Measurements from ENCODE around the gene CFAP53.
"Not testable (repeated sequence)": the region's sequence is repeated elsewhere in the genome, so short reads cannot be mapped to it uniquely, and the experiment has no call there.

Gene CFAP53

DNA sequence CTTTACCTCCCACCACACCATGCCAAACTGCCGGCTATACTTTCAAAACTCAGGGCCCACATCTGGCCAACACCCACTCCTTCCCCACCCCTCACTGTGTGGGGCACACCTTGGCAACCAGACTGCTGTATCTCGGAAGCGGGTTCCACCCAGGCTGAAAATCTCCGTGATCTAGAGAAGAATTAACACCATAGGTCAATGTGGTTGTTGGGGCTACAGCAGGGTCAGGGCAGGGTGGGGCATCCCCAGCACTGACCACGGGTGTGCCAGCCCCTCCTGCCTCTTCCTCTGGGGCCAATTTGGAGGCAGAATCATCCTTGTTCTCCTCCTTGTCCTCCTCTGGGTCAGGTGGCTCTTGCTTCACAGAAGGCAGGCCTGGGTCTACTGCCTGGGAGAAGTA lies 6.3 kb upstream of the CFAP53 start:
- no peak for DNase-seq (ENCODE audit: low spot score)

DNA sequence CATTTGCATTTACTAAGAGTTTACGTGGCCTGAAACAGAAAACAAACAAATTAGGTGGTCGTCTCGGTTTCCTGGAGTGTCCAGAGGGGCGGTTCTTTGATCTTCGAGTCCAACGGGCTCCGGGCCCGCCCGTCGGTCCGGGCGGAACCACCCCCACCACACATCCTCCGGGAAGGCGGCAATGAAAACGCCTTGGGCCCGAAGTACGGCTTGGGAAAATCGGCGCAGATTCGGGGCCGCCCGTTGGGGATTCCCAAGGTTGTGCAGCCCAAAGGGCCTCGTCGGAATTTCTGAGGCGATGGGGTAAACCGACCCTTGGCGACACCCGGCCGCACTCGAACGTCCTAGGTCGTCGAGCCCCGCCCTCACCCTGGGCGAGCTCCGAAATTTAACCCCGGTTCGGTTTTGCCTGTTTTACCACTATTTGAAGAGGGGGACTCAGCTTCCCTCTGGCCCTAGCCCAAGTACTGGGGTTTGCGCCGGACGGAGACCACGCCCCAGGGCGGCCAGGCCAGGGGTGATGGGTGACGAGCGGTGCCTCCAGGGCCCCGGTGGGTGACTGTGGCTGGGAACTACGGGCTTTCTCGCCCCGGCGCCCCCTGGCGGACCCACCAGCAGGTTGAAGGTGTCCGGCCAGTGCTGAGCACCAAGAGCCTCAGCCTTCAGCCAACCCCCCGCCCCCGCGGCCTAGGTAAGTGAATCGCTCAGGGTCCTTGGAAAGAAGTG lies 1.9 kb upstream of the CFAP53 start:
- no peak for DNase-seq (ENCODE audit: low spot score)

GRCh38 chr18:50262977-50263376 lies 3.3 kb downstream of the CFAP53 start:
- no peak for DNase-seq (ENCODE audit: low spot score)

DNA sequence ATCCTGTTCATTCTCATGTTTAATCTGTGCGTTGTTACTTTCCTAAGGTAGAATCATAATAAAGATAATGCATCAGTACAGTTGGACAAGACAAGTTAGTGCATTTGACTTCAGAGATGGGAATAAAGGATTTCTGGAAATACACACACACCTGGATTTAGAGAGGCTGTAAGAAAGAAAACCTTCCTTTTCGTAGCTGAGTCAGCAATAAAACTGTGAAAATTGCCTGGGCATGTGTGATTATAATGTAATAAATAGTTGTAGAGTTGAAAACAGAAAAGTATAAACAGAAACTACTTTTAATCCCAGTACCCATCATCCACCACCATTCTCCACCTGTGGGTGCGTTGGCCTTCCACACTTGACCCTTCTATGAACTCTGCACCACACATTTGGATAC lies 15.4 kb downstream of the CFAP53 start:
- no peak for DNase-seq (ENCODE audit: low spot score)

DNA sequence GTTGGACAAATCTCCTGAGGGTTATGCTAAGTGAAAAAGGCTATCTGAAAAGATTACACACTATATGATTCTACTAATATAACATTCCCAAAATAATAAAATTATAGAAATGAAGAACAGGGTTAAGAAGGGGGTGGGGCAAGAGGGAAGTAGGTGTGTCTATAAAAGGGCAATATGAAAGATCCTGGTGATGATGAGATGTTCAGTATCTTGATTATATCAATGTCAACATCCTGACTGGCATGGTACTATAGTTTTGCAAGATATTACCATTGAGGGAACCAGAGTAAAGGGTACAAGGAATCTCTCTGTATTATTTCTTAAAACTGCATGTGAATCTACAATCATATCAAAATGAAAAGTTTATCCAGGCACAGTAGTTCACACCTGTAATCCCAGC lies 16.7 kb downstream of the CFAP53 start:
- DNase-seq (ENCODE audit: low spot score) = no peak

DNA sequence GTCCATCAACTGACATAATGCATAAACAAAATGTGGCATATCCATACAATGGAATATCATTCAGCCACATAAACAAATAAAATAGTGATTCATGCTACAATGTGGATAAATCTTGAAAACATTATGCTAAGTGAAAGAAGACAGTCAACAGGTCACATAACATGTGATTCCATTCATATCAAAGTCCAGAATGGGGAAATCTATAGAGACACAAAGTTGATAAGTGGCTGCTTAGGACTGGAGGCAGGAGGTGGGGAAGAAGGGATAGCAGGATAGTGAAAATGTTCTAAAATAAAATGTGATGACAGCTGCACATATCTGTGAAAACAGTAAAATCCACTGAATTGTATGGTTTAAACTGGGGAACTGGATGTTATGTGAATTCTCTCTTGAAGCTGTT lies 18.7 kb downstream of the CFAP53 start:
- DNase-seq (ENCODE audit: low spot score) = no peak

- not testable (repeated sequence) for DNase-seq (ENCODE audit: low spot score)
These were observed 24.5 kb downstream of the CFAP53 start for GRCh38 chr18:50241768-50242167.

DNA sequence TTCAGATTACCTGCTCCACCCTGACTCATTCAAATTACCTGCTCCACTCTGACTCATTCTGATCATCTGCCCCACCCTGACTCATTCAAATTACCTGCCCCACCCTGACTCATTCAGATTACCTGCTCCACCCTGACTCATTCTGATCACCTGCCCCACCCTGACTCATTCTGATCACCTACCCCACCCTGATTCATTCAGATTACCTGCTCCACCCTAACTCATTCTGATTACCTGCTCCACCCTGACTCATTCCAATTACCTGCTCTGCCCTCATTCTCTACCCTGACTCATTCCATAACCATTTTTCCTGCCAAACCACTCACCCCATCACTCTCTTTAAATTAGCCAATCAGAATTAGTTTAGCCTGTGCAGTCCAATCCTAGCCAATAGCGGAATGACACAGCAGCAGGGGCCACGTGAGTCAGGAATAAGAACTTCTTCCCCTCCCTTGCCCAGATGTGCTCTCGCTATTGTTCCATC lies 26.2 kb downstream of the CFAP53 start:
- peak; percentile 39 for DNase-seq (ENCODE audit: low spot score)

DNA sequence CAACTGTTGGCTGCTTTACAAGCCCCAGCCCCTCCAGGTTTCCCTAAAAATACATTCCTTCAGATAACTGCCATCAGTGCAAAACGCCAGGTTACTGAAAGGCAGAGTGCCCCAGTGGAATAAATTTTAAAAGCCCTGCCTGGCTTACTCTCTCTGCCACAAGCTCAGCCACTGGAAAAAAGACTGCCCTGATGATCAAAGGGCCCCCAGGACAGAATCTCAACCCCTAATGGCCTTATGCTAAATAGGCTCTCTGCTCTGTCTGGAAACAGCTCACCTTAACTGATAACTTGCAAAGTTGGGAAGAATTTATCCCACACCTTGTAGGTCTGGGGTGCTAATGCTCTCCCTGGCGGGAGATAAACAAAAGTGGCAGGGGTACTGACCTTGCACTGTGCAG lies 33.9 kb downstream of the CFAP53 start:
- no peak for DNase-seq (ENCODE audit: low spot score)

DNA sequence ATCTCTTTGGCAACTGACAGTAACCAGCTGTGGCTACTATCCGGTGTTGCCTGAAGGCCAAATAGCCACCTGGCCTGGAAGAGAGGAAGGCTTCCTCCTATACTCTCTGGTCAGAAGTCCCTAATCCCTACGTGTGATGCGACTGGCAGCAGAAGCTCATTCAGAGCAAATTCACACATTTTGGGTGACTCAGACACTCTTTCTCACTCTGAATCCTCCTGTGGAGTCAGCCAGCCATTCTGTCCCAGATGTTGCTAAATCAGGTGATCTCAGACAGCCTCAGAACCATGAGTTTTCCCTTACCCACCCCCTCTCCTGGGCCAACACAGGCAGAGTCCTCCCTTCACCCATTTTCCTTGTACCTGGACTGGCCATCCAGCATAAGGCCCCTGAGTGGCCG lies 34.7 kb downstream of the CFAP53 start:
- DNase-seq (ENCODE audit: low spot score) = no peak

GRCh38 chr18:50220249-50220648 lies 46.0 kb downstream of the CFAP53 start:
- not testable (repeated sequence) for DNase-seq (ENCODE audit: low spot score)

DNA sequence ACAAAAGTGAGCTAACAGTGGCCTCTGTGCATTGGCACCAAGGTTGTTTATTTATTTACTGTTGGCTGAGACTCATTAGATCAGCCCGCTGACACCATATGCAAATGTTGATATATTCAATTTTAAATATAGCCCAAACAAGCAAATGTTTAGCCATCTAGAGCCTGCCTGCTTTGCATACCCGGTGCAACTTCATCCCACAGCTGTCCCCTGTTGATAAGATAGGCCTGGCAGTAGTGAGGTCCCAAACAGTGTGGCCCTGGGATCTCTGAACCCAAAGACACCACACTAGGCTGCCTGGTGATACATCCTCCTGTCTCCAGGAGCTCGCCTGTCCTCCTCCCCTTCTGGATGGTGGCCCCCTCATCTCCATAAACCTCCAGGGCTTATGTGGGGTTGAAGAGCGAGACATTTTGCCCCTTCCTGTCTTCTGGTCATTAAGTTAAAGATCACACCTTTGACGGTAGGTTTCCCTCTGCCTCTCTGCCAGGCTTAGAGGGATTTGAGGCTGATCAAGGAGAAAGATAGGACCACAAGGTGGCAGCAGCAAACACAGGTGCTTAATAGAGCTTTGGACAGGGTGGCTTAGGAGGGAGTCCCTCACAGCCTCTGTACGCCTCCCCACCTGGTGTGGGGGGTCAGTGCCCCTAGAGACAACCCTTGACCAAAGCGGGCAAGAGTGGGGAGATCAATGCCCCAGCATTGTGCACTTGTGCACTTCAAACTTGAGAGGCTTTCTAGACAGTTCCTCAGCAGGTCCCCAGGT lies 47.7 kb downstream of the CFAP53 start:
- no peak for DNase-seq (ENCODE audit: low spot score)

DNA sequence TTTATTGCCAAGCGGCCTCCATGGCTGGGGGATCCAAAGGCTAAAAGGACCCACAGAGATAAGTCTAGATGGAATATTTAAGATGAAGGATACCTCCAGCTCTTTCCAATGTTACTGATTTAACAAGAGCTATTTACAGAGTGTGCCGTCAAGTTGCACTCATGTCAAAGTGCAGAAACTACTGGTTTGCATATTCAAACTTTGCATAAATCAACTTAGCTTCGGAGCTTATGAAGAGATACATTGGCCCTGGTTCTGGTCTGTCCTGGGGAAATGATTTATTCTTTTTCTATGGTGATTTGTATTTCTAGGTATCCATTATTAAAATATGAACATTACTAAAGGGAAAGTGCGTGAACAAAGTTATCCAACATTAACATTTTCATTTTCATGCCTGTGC lies 57.0 kb downstream of the CFAP53 start:
- DNase-seq (ENCODE audit: low spot score) = no peak

DNA sequence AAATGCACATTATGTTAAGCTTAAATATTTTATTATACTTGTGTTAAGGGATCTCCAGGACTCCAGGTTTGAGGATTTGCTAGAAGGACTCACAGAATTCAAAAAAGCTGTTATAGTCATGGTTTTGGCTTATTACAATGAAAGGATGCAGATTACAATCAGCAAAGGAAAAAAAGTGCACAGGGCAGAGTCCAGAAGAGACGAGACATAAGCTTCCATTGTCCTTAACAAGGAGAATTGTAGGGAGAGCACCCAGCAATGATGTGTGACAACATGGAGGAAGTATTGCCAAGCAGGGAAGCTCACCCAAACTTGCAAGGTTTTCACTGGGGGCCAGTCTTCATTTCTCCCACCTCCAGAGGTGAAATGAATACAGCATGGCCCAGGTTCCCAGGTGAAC lies 58.6 kb downstream of the CFAP53 start:
- DNase-seq (ENCODE audit: low spot score) = no peak

DNA sequence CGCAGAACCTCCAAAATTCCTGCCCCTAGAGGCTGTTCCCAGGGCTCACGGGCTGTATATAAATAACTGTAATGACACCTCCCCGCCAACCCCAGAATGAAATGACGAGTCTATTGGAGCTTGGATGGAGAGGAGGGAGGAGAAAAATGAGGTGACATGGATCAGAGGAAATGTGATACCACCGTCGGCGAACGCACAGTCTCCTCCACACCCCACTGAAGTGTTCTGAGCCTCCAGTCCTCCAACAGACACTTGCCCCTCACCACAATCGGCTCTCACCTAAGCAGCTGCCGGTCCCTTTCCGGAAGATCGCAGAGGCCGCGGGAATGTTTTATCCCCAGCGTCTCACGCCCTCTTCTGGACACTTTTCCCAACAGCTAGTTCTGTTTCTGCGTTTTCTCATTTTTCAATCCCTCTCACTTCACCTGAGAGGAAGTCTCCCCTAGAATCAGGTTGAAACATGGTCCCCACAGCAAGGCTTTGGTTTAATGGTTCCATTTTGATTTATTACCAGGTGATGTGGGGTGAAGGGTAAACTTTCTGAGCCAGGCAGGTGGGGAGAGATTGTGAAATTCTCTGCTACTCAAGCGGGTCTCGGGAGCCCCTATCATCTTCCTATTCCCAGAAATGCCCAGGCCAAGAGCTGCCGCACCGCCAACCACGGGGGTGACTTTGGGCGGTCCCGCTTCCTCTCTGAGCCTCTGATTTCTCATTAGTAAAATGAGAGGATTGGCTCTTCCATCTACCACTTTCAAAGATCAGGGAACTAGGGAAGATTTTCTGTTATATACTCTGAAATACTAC lies 62.3 kb downstream of the CFAP53 start:
- DNase-seq (ENCODE audit: low spot score) = peak; percentile 39

- DNase-seq (ENCODE audit: low spot score) = no peak
These were observed 64.7 kb downstream of the CFAP53 start for GRCh38 chr18:50201476-50202018.

- DNase-seq (ENCODE audit: low spot score) = no peak
These were observed 66.4 kb downstream of the CFAP53 start for GRCh38 chr18:50199921-50200320.

GRCh38 chr18:50199346-50199855 lies 66.9 kb downstream of the CFAP53 start:
- DNase-seq (ENCODE audit: low spot score) = no peak

- DNase-seq (ENCODE audit: low spot score) = no peak
These were observed 70.0 kb downstream of the CFAP53 start for GRCh38 chr18:50196261-50196660.

- no peak for DNase-seq (ENCODE audit: low spot score)
These were observed 70.6 kb downstream of the CFAP53 start for GRCh38 chr18:50195689-50196088.

GRCh38 chr18:50194631-50195532 lies 71.4 kb downstream of the CFAP53 start, which contains the start of gene MYO5B:
TSS of gene MYO5B (minus strand) at chr18:50195147. CDS start at chr18:50194793, 354 bp downstream.
- peak; percentile 66 for DNase-seq (ENCODE audit: low spot score)

Data from SW480 (cell line).